PC-3 (cell line): ENCODE measurements around the gene TST. TPM values are rescaled to one million over a fixed set of nuclear protein-coding genes. Genes with fewer than 3 reads are reported as not detected.

Experiments used
- ATAC-seq: fragments of 200-7000 bp; cut with Tn5 transposase; 2 replicates; pipeline ENCODE4 v1.9.1; 2020; ENCODE audit warnings: mild to moderate bottlenecking, moderate library complexity
- BruUV-seq: library from RNA; stranded (reverse); fragments of 400-500 nt; replicated peaks from 2 replicates; lab custom pipeline; 2021; lab: Mats Ljungman, UMichigan
- CTCF ChIA-PET: fragments of 300-600 bp; sonication (Branson Sonifier 250); formaldehyde crosslinking; loops from one replicate; lab custom pipeline; 2022; ENCODE audit warnings: antibody characterized with exemption; lab: Charles Lee
- POLR2A ChIA-PET: fragments of 300-600 bp; sonication (Branson Sonifier 250); formaldehyde crosslinking; loops from one replicate; lab custom pipeline; 2022; ENCODE audit warnings: antibody characterized with exemption; ENCODE audit not compliant: unreplicated experiment; lab: Charles Lee
- DNase-seq: peaks from one replicate; pipeline ENCODE4 v3.0.0-alpha.2; 2015
- H2AFZ ChIP-seq: fragments of 300-600 bp; sonication (generic); 2 replicates; pipeline ENCODE4 v1.6.0; 2016; ENCODE audit warnings: antibody characterized with exemption, low read length
- H3F3A ChIP-seq: fragments of 300-600 bp; sonication (generic); one replicate; pipeline ENCODE4 v1.6.0; 2017; ENCODE audit warnings: antibody characterized with exemption, low read length, control low read depth, mild to moderate bottlenecking; ENCODE audit not compliant: unreplicated experiment
- H3K27ac ChIP-seq: fragments of 300-600 bp; sonication (generic); 2 replicates; pipeline ENCODE4 v1.5.1; 2016; ENCODE audit warnings: mild to moderate bottlenecking, low read length
- H3K27me3 ChIP-seq: fragments of 300-600 bp; sonication (generic); 2 replicates; pipeline ENCODE4 v1.6.1; 2016; ENCODE audit warnings: low read length, mixed read lengths
- H3K36me3 ChIP-seq: fragments of 300-600 bp; sonication (generic); 2 replicates; pipeline ENCODE4 v1.6.1; 2016; ENCODE audit warnings: low read depth, mixed run types, low read length, mixed read lengths
- H3K4me1 ChIP-seq: fragments of 300-600 bp; sonication (generic); 2 replicates; pipeline ENCODE4 v1.5.1; 2016; ENCODE audit warnings: low read length; ENCODE audit not compliant: insufficient read depth
- H3K4me2 ChIP-seq: fragments of 300-600 bp; sonication (generic); 2 replicates; pipeline ENCODE4 v1.6.0; 2016; ENCODE audit warnings: low read length
- H3K4me3 ChIP-seq: fragments of 300-600 bp; sonication (generic); 2 replicates; pipeline ENCODE4 v1.5.1; 2016; ENCODE audit warnings: mild to moderate bottlenecking, low read length, mixed read lengths
- H3K79me2 ChIP-seq: fragments of 300-600 bp; sonication (generic); 2 replicates; pipeline ENCODE4 v1.6.1; 2017; ENCODE audit warnings: low read length, mixed read lengths
- H3K9ac ChIP-seq: fragments of 300-600 bp; sonication (generic); 2 replicates; pipeline ENCODE4 v1.6.0; 2016; ENCODE audit warnings: mild to moderate bottlenecking, low read length
- H3K9me2 ChIP-seq: fragments of 300-600 bp; sonication (generic); replicated peaks from 2 replicates; pipeline ENCODE4 v1.6.1; 2016; ENCODE audit warnings: mixed run types, low read length, mixed read lengths
- H3K9me3 ChIP-seq: fragments of 300-600 bp; sonication (generic); 2 replicates; pipeline ENCODE4 v1.6.1; 2016; ENCODE audit warnings: low read length, mixed read lengths
- H4K20me1 ChIP-seq: fragments of 300-600 bp; sonication (generic); 2 replicates; pipeline ENCODE4 v1.6.1; 2016; ENCODE audit warnings: low read length, mixed read lengths
- EZH2 ChIP-seq: fragments of 300-600 bp; sonication (generic); IDR thresholded peaks from one replicate; pipeline ENCODE4 v1.6.1; 2017; ENCODE audit warnings: antibody characterized with exemption, mild to moderate bottlenecking, low read length; ENCODE audit not compliant: unreplicated experiment
- EZH2phosphoT487 ChIP-seq: fragments of 300-600 bp; sonication (generic); IDR thresholded peaks from 2 replicates; pipeline ENCODE4 v1.6.1; 2018; ENCODE audit warnings: mild to moderate bottlenecking, antibody characterized with exemption, low read length, borderline replicate concordance
- intact Hi-C: fragments of 100-400 bp; cut with micrococcal nuclease; formaldehyde crosslinking; loops from 2 replicates; pipeline ENCODE4 v1.9.0; 2023
- total RNA-seq: library from RNA; depleted of rRNA; stranded (reverse); fragments of >200 nt; gene quantifications from 2 replicates; pipeline ENCODE4 v1.2.3, GENCODE V29; 2014
- TF ChIP-seq, protein P1 (sequence below): fragments of 300-600 bp; sonication (generic); conservative IDR thresholded peaks from 2 replicates; pipeline ENCODE4 v1.5.1; 2017; ENCODE audit warnings: antibody characterized with exemption, low read depth, mild to moderate bottlenecking, low read length

Gene TST
- total RNA-seq, 1 experiment from 2014 or later, result 35.9 TPM

DNA sequence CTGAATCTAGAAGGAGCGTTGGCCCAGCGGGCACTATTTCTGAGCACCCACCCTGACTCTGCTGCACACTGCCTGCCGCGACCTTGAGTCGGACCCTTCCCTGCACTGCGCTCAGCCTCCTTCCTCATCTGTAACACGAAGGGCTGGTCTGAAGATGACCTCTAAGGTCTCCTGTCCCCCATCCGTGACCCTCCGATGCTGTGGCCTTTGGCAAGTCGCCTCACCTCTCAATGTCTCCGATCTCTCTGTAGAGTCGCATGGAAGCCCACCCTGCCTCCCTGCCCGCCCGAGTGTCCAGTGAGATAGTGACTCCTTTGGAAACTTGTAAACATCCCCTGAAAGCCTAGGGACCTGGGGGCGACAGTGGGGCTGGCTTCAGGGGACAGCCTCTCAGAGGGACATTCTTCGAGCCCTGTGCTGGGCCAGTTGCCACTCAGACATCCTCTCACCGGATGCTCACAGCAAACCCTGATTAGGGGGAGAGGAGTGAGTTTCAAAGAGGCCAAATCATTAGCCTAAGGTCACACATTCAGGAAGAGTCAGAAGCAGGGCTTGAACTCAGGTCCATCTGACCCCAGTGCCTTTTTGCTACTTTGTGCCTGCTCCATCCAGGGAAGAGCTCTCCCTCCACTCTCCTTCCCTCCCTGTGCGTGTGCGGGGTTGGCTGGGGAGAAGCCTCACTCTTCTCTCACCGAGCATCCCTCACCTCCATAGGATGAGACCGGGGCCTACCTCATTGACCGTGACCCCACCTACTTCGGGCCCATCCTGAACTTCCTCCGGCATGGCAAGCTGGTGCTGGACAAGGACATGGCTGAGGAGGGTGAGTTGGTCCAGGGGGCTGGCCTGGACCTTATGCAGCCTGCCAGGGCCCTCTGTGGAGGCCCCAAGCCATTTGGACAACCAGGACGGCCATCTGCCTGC is 33.4 kb upstream of the TST start:
- Histone ChIP-seq H4K20me1 (no peaks in the 10 kb centered on the region), H2AFZ (no peak overlapping the region), H3K9me3 (no peaks in the 10 kb centered on the region), H3K4me3 (peak overlapping the region; percentile 76), H3K27ac (no peak overlapping the region), H3K27me3 (no peaks in the 10 kb centered on the region), H3F3A (no peaks in the 10 kb centered on the region), H3K36me3 (no peaks in the 10 kb centered on the region), H3K79me2 (no peaks in the 10 kb centered on the region), H3K4me1 (no peaks in the 10 kb centered on the region; the same call in 1 of the 2 replicates), H3K4me2 (peak overlapping the region; percentile 73), H3K9ac (no peak overlapping the region), H3K9me2 (no peaks in the 10 kb centered on the region)
- DNase-seq (no peak), ATAC-seq (no peak)
- intact Hi-C loops, result no loop called here
- ChIA-PET CTCF (no interaction called here), POLR2A (no interaction called here)
- TF ChIP-seq EZH2 (no peak), EZH2phosphoT487 (no peak)
- TF ChIP-seq, protein P1, sequence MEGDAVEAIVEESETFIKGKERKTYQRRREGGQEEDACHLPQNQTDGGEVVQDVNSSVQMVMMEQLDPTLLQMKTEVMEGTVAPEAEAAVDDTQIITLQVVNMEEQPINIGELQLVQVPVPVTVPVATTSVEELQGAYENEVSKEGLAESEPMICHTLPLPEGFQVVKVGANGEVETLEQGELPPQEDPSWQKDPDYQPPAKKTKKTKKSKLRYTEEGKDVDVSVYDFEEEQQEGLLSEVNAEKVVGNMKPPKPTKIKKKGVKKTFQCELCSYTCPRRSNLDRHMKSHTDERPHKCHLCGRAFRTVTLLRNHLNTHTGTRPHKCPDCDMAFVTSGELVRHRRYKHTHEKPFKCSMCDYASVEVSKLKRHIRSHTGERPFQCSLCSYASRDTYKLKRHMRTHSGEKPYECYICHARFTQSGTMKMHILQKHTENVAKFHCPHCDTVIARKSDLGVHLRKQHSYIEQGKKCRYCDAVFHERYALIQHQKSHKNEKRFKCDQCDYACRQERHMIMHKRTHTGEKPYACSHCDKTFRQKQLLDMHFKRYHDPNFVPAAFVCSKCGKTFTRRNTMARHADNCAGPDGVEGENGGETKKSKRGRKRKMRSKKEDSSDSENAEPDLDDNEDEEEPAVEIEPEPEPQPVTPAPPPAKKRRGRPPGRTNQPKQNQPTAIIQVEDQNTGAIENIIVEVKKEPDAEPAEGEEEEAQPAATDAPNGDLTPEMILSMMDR, result no peak
- TSS peak; percentile 24 for BruUV-seq

DNA sequence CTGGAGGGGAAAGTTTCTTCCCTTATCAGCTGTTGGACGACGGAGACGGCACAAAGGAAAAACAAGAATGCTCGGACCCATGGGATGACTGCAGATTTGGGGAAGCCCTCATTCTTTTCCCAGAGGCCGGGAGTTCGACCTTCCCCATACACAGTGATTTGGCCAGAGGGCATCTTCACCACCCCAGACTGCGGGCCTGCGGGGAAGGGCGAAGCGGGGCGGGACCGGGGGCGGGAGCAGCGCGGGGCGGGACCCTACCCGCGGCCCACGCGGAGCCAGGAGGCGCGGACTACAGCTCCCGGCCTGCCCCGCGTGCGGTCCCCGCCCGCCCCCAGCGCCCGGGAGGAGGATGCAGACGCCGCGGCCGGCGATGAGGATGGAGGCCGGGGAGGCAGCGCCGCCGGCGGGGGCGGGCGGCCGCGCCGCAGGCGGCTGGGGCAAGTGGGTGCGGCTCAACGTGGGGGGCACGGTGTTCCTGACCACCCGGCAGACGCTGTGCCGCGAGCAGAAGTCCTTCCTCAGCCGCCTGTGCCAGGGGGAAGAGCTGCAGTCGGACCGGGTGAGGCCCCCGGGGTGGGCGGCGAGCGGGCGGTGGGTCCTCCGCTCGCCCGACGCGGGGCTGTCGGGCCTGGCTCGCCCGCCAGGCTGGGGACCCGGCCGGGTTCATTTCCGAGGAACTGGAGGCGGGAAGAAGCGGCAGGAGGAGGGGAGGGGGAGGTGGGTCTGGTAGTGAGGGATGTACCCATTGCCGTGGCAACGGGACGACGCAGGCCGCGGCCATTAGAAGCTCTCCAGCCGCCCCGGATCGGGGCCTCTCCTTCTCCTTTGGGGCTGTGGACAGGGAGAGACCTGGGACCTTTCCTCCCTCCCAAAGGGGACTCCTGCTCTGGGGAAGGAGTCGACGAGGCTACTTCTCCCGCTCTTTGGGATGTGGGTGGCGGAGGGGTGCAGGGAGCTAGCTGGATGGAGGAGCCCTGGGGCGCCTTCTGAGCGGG is 32.4 kb upstream of the TST start, which contains the start of gene KCTD17:
Gene KCTD17, plus strand, starts transcription at position 352 of the 995 bp plus-strand sequence. Its CDS starts 19 bp downstream, at position 371.
- no peaks in the 10 kb centered on the region for H3F3A ChIP-seq
- H3K27me3 ChIP-seq, result no peaks in the 10 kb centered on the region
- no peaks in the 10 kb centered on the region for H3K9me3 ChIP-seq
- ChIA-PET CTCF (interaction anchor here (1.0 kb wide), 1 partner anchor 148 kb away, joined by 5 read pairs; no protein-coding TSS in a partner anchor), POLR2A (interaction anchor here (0.6 kb wide), 1 partner anchor 33 kb away, joined by 3 read pairs; no protein-coding TSS in a partner anchor)
- intact Hi-C loops, result no loop called here
- H2AFZ ChIP-seq, result peak within 1 kb of the TSS; percentile 82
- peak; percentile 100 for ATAC-seq
- peak within 1 kb of the TSS; percentile 76 for H3K4me3 ChIP-seq
- H3K9me2 ChIP-seq, result no peaks in the 10 kb centered on the region
- H3K4me1 ChIP-seq, result no peaks in the 10 kb centered on the region; the same call in 1 of the 2 replicates
- no peak within 1 kb of the TSS for H3K27ac ChIP-seq
- no TSS peak for BruUV-seq
- H3K36me3 ChIP-seq, result no peaks in the 10 kb centered on the region
- H3K79me2 ChIP-seq, result no peaks in the 10 kb centered on the region
- H3K9ac ChIP-seq, result 0 out of 2 replicates have a peak within 1 kb of the TSS, but pooled peaks have one; percentile 27
- H4K20me1 ChIP-seq, result no peaks in the 10 kb centered on the region
- no peak for TF ChIP-seq EZH2
- TF ChIP-seq, protein P1, result no peak
- TF ChIP-seq EZH2phosphoT487, result no peak
- H3K4me2 ChIP-seq, result peak within 1 kb of the TSS; percentile 73
- peak; percentile 58 for DNase-seq
